OCI-LY7 (cell line): ENCODE measurements around the gene TXNL4B. TPM values are rescaled to one million over a fixed set of nuclear protein-coding genes. Genes with fewer than 3 reads are reported as not detected.
A peak's percentile ranks its signal among the peaks of the same experiment; 100 is the strongest.

ENCODE experiments used
- BruUV-seq: library from RNA; stranded (reverse); fragments of 400-500 nt; replicated peaks from 2 replicates; lab custom pipeline; 2021; lab: Mats Ljungman, UMichigan
- CTCF ChIA-PET: fragments of 300-600 bp; sonication (Branson Sonifier 250); formaldehyde crosslinking; loops from one replicate; lab custom pipeline; 2022; ENCODE audit warnings: antibody characterized with exemption; ENCODE audit not compliant: unreplicated experiment; lab: Charles Lee
- POLR2A ChIA-PET: fragments of 300-600 bp; sonication (Branson Sonifier 250); formaldehyde crosslinking; loops from one replicate; lab custom pipeline; 2022; ENCODE audit warnings: antibody characterized with exemption; lab: Charles Lee
- DNase-seq: peaks from one replicate; pipeline ENCODE4 v3.0.0-alpha.2; 2015; ENCODE audit warnings: low spot score
- H2AFZ ChIP-seq: fragments of 200-600 bp; sonication (generic), shearing (Covaris generic); 2 replicates; pipeline ENCODE4 v1.6.1; 2014; ENCODE audit warnings: mild to moderate bottlenecking, antibody characterized with exemption, low read length, moderate library complexity
- H3K27ac ChIP-seq: fragments of 200-600 bp; sonication (generic); 2 replicates; pipeline ENCODE4 v1.5.1; 2014; ENCODE audit warnings: mixed run types, low read depth, mild to moderate bottlenecking, moderate library complexity, low read length, inconsistent platforms; ENCODE audit not compliant: poor library complexity, severe bottlenecking
- H3K36me3 ChIP-seq: fragments of 200-600 bp; sonication (generic); 2 replicates; pipeline ENCODE4 v1.6.1; 2014; ENCODE audit warnings: mild to moderate bottlenecking, antibody characterized with exemption, low read length, moderate library complexity, mixed read lengths; ENCODE audit not compliant: insufficient read depth
- H3K4me1 ChIP-seq: fragments of 200-600 bp; sonication (generic); 2 replicates; pipeline ENCODE4 v1.5.1; 2014; ENCODE audit warnings: mild to moderate bottlenecking, low read length; ENCODE audit not compliant: insufficient read depth, poor library complexity, severe bottlenecking
- H3K4me2 ChIP-seq: fragments of 200-600 bp; sonication (generic); 2 replicates; pipeline ENCODE4 v1.6.1; 2014; ENCODE audit warnings: mild to moderate bottlenecking, low read length
- H3K4me3 ChIP-seq: fragments of 200-600 bp; sonication (generic); 2 replicates; pipeline ENCODE4 v1.5.1; 2014; ENCODE audit warnings: mild to moderate bottlenecking, low read depth, low read length; ENCODE audit not compliant: poor library complexity, severe bottlenecking
- H3K79me2 ChIP-seq: fragments of 200-600 bp; sonication (generic); 2 replicates; pipeline ENCODE4 v1.6.1; 2016; ENCODE audit warnings: low read depth, mild to moderate bottlenecking, low read length, moderate library complexity, mixed read lengths; ENCODE audit not compliant: insufficient read depth
- H3K9me2 ChIP-seq: fragments of 200-600 bp; sonication (generic); 2 replicates; pipeline ENCODE4 v1.6.1; 2016; ENCODE audit warnings: mild to moderate bottlenecking, low read length, mixed read lengths; ENCODE audit not compliant: insufficient read depth
- H3K9me3 ChIP-seq: fragments of 200-600 bp; sonication (generic); 2 replicates; pipeline ENCODE4 v1.6.1; 2014; ENCODE audit warnings: mild to moderate bottlenecking, mixed run types, low read length, mixed read lengths
- H4K20me1 ChIP-seq: fragments of 200-600 bp; sonication (generic); 2 replicates; pipeline ENCODE4 v1.6.1; 2014; ENCODE audit warnings: mild to moderate bottlenecking, antibody characterized with exemption, low read length, moderate library complexity, mixed read lengths; ENCODE audit not compliant: insufficient read depth
- EZH2phosphoT487 ChIP-seq: fragments of 200-600 bp; sonication (generic); IDR thresholded peaks from 2 replicates; pipeline ENCODE4 v1.6.1; 2018; ENCODE audit warnings: low read depth, borderline replicate concordance, mild to moderate bottlenecking, mixed run types, antibody characterized with exemption, low read length, moderate library complexity, mixed read lengths
- intact Hi-C: fragments of 100-400 bp; cut with micrococcal nuclease; formaldehyde crosslinking; loops from one replicate; pipeline ENCODE4 v1.10.0; 2022; ENCODE audit not compliant: unreplicated experiment
- total RNA-seq, 2 experiments: library from RNA; depleted of rRNA in 1 of 2; stranded (reverse); fragments of >200 nt in 1 of 2; shearing (Covaris generic) in 1 of 2; gene quantifications; 2 replicates each; pipeline ENCODE4 v1.2.3, GENCODE V29; 2014 to 2022
- TF ChIP-seq, protein P1 (sequence below): fragments of 200-600 bp; sonication (generic); conservative IDR thresholded peaks from 2 replicates; pipeline ENCODE4 v1.5.1; 2014; ENCODE audit warnings: mild to moderate bottlenecking, antibody characterized with exemption, low read length, moderate library complexity, mixed read lengths

The TXNL4B gene
- total RNA-seq, 2 experiments from 2014 or later = 7.9 to 14.5 TPM

DNA sequence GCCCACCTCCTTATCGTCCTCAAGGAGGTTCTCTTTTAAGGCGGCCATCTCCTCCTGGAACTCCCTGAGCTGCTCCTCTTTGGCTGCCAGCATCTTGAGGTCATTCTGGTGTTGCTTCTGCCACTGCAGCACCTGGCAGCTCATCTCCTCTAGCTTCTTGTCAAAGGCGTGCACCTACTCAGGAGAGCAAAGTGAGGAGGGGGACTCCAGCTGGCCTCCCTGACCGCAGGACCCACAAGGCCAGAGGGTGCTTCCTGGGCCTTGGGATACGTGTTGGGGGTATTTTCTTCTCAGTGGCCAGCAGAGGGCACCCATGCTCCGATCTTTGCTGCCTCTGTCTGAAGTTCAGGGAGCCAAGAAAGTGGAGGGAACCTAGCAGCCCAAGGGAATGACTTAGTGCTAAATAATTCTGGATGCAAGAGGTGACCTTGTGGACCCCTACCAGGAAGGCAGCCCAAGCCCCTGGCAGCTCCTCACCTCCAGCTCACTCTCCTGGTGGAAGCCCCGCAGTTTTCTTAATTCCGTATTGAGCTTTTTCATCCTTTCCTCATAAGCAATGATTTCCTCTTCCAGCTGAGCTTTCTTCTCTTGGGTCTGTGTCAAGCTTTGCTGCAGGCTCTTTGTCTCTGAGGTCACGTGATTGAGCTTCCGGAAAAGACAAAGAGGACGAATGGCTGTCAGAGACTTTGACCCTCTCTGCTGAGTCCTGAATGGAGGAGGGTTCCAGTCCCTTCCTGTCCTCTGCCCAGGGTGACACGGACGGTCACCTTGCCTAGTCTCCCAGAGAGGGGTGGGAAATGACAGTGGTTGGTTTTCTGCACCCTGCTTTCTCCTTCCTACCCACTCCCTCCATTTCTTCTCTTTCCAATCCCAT is 31.6 kb upstream of the TXNL4B start:
- intact Hi-C loops = loop anchor here (1.0 to 10.0 kb wide), 2 partner anchors 280 to 342 kb away; no protein-coding TSS in a partner anchor
- no TSS peak for BruUV-seq
- Histone ChIP-seq H3K4me1 (no peaks in the 10 kb centered on the region), H3K27ac (no peak overlapping the region), H3K9me3 (no peaks in the 10 kb centered on the region), H3K9me2 (no peaks in the 10 kb centered on the region), H4K20me1 (no peaks in the 10 kb centered on the region), H3K36me3 (no peaks in the 10 kb centered on the region), H3K4me3 (no peak overlapping the region), H3K4me2 (no peak overlapping the region), H2AFZ (peak overlapping the region; percentile 1; the same call in 1 of the 2 replicates), H3K79me2 (no peaks in the 10 kb centered on the region)
- DNase-seq = peak; percentile 66
- ChIA-PET CTCF (interaction anchor here (0.6 kb wide), 1 partner anchor 1772 kb away, joined by 4 read pairs; no protein-coding TSS in a partner anchor), POLR2A (interaction anchor here (0.5 to 1.0 kb wide), 2 partner anchors 14 to 231 kb away, joined by 3 to 6 read pairs; no protein-coding TSS in a partner anchor)
- TF ChIP-seq, protein P1, sequence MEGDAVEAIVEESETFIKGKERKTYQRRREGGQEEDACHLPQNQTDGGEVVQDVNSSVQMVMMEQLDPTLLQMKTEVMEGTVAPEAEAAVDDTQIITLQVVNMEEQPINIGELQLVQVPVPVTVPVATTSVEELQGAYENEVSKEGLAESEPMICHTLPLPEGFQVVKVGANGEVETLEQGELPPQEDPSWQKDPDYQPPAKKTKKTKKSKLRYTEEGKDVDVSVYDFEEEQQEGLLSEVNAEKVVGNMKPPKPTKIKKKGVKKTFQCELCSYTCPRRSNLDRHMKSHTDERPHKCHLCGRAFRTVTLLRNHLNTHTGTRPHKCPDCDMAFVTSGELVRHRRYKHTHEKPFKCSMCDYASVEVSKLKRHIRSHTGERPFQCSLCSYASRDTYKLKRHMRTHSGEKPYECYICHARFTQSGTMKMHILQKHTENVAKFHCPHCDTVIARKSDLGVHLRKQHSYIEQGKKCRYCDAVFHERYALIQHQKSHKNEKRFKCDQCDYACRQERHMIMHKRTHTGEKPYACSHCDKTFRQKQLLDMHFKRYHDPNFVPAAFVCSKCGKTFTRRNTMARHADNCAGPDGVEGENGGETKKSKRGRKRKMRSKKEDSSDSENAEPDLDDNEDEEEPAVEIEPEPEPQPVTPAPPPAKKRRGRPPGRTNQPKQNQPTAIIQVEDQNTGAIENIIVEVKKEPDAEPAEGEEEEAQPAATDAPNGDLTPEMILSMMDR = peak; percentile 91
- no peak for TF ChIP-seq EZH2phosphoT487

DNA sequence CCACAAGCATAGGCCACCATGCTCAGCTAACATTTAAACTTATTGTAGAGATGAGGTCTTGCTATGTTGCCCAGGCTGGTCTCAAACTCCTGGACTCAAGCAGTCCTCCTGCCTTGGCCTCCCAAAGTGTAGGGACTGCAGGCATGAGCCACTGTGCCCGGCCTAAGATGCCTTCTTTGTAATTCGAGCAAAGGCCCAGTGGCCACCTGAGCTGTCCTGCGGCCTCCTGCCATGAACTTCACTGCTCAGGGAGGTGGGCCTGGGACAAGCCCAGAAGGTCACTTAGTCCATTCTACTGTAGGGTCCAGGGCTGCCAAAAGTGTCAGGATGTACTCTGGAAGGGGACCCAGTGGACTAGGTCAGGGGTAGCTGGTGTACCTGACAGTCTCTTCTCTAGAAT is 30.7 kb upstream of the TXNL4B start:
- Histone ChIP-seq H3K9me3 (no peaks in the 10 kb centered on the region), H2AFZ (no peak overlapping the region)

More for the DNA sequence above, 30.7 kb upstream of the TXNL4B start:
- CTCF ChIA-PET = interaction anchor here (0.6 kb wide), 1 partner anchor 1772 kb away, joined by 4 read pairs; no protein-coding TSS in a partner anchor
- Histone ChIP-seq H3K4me3 (no peak overlapping the region), H3K4me1 (no peaks in the 10 kb centered on the region), H3K9me2 (no peaks in the 10 kb centered on the region), H3K27ac (no peak overlapping the region), H3K36me3 (no peaks in the 10 kb centered on the region), H3K4me2 (no peak overlapping the region), H4K20me1 (no peaks in the 10 kb centered on the region), H3K79me2 (no peaks in the 10 kb centered on the region)
- DNase-seq = no peak
- TF ChIP-seq, protein P1 = no peak
- no peak for TF ChIP-seq EZH2phosphoT487
- no TSS peak for BruUV-seq
- POLR2A ChIA-PET = interaction anchor here (1.0 kb wide), 1 partner anchor 14 kb away, joined by 6 read pairs; no protein-coding TSS in a partner anchor
- intact Hi-C loops = loop anchor here (10.0 kb wide), 1 partner anchor 281 kb away; no protein-coding TSS in a partner anchor
